PFSK-1 (cell line): ENCODE results near the gene NR2C2AP.

ENCODE experiments used
- POLR2AphosphoS5 ChIP-seq: IDR thresholded peaks from 2 replicates; pipeline ENCODE4 v1.6.1; 2012; ENCODE audit warnings: low read depth, mild to moderate bottlenecking, control low read depth, low read length, moderate library complexity
- TF ChIP-seq, protein P1 (sequence below), 2 experiments: IDR thresholded peaks; 2 replicates each; pipeline versions ENCODE4 v1.6.1 to v1.8.0; 2011 to 2012; ENCODE audit warnings: low read depth in 2 of 2, low read length in 2 of 2, control low read depth in 1 of 2, inconsistent platforms in 1 of 2, mild to moderate bottlenecking in 1 of 2, moderate library complexity in 1 of 2; ENCODE audit not compliant: insufficient read depth in 1 of 2

DNA sequence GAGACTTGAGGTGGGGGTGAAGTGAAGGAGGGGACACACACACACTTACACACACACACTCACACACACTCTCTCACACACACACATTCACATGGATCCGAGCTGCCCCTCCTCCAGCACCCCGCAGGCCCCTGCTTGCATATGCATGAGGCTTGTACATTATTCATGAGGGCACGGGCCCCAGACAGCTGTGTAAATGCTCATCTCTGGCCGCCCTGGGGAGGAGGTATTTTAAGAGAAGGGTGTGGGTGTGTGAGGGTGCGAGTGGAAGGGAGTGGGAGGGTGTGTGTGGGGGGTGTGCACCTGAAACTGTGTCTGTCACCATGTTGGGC lies 10.9 kb upstream of the NR2C2AP start:
- TF ChIP-seq, protein P1, sequence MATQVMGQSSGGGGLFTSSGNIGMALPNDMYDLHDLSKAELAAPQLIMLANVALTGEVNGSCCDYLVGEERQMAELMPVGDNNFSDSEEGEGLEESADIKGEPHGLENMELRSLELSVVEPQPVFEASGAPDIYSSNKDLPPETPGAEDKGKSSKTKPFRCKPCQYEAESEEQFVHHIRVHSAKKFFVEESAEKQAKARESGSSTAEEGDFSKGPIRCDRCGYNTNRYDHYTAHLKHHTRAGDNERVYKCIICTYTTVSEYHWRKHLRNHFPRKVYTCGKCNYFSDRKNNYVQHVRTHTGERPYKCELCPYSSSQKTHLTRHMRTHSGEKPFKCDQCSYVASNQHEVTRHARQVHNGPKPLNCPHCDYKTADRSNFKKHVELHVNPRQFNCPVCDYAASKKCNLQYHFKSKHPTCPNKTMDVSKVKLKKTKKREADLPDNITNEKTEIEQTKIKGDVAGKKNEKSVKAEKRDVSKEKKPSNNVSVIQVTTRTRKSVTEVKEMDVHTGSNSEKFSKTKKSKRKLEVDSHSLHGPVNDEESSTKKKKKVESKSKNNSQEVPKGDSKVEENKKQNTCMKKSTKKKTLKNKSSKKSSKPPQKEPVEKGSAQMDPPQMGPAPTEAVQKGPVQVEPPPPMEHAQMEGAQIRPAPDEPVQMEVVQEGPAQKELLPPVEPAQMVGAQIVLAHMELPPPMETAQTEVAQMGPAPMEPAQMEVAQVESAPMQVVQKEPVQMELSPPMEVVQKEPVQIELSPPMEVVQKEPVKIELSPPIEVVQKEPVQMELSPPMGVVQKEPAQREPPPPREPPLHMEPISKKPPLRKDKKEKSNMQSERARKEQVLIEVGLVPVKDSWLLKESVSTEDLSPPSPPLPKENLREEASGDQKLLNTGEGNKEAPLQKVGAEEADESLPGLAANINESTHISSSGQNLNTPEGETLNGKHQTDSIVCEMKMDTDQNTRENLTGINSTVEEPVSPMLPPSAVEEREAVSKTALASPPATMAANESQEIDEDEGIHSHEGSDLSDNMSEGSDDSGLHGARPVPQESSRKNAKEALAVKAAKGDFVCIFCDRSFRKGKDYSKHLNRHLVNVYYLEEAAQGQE (IDR thresholded peaks at IDR 0.05; ENCODE audit: insufficient read depth in 1 of 2, low read depth in 2 of 2, low read length in 2 of 2): no peak; a peak in 1 of 4 replicates
- no peak for TF ChIP-seq POLR2AphosphoS5
